Measurements from ENCODE around the gene KRTAP10-1. TPM values are rescaled to one million over a fixed set of nuclear protein-coding genes. Genes with fewer than 3 reads are reported as not detected.

Gene KRTAP10-1
- total and polyA plus RNA-seq, 2 of the 8 experiments (the other 6 are each of a cell fraction or from before 2014, with no cell fraction given) = 0.08 TPM; not detected in 1

- Histone ChIP-seq H3K23me2 (ENCODE audit: low read depth, low read length) (0 out of 2 replicates have a peak, but pooled peaks cover 2% of the 10 kb centered on the region), H4K8ac (ENCODE audit: extremely low read depth, insufficient read depth, low read length) (peak overlapping the region; percentile 74; the same call in 1 of the 2 replicates), H2AFZ (ENCODE audit: low read length) (no peak overlapping the region; the same call in 1 of the 2 replicates), H3K4me2 (ENCODE audit: insufficient read depth in 1 of 2, low read depth in 2 of 2, low read length in 2 of 2) (peak overlapping the region in 1 of 2 experiments; percentile 59; a peak in 3 of 4 replicates), H3K23ac (ENCODE audit: insufficient read length) (no peak overlapping the region), H3K4ac (replicated peaks; ENCODE audit: insufficient read length, low read depth, low read length) (no peak overlapping the region), H3K9me3 (ENCODE audit: insufficient read depth in 2 of 2, low read depth in 1 of 2, low read length in 1 of 2) (no peaks in the 10 kb centered on the region), H4K20me1 (replicated peaks in 1 of 2; ENCODE audit: control insufficient read depth in 1 of 2, insufficient read depth in 2 of 2, low read length in 2 of 2) (peaks cover 3 to 6% of the 10 kb centered on the region in 2 experiments), H2AK5ac (ENCODE audit: low read depth, low read length) (no peak overlapping the region; the same call in 1 of the 2 replicates), H2BK15ac (ENCODE audit: low read length) (no peak overlapping the region), H3K79me1 (ENCODE audit: low read depth, low read length) (no peaks in the 10 kb centered on the region), H2BK120ac (replicated peaks; ENCODE audit: low read depth, low read length) (no peak overlapping the region), H3K36me3 (ENCODE audit: control insufficient read depth in 2 of 4, insufficient read depth in 4 of 4, low read length in 3 of 4) (peaks cover 0 to 8% (median 8%) of the 10 kb centered on the region in 4 experiments; a peak in 4 of 8 replicates), H3K27ac (ENCODE audit: low read depth, low read length) (no peak overlapping the region), H4K5ac (ENCODE audit: insufficient read length, low read depth, low read length) (peak overlapping the region; percentile 64), H3K4me1 (replicated peaks in 1 of 4; ENCODE audit: control insufficient read depth in 3 of 4, insufficient read depth in 4 of 4, low read length in 3 of 4) (no peaks in the 10 kb centered on the region; a peak in 3 of 7 replicates), H3K4me3 (ENCODE audit: extremely low read depth in 1 of 4, insufficient read depth in 2 of 4, low read depth in 3 of 4, low read length in 4 of 4) (peak overlapping the region in 1 of 4 experiments; percentile 35; a peak in 1 of 8 replicates), H4K91ac (replicated peaks; ENCODE audit: insufficient read length, low read length) (peak overlapping the region; percentile 5), H3K9ac (replicated peaks in 1 of 4; ENCODE audit: extremely low read depth in 1 of 4, low read depth in 3 of 4, low read length in 3 of 4) (no peak overlapping the region), H3K18ac (ENCODE audit: extremely low read depth, low read length) (no peak overlapping the region; the same call in 1 of the 2 replicates), H2BK20ac (ENCODE audit: low read length) (no peak overlapping the region), H2BK12ac (ENCODE audit: low read depth, low read length) (no peak overlapping the region), H3K27me3 (replicated peaks in 1 of 4; ENCODE audit: control insufficient read depth in 3 of 4, extremely low read depth in 1 of 4, insufficient read depth in 3 of 4, low read length in 3 of 4) (no peaks in the 10 kb centered on the region), H3K79me2 (ENCODE audit: control insufficient read depth in 1 of 2, insufficient read depth in 2 of 2, low read length in 2 of 2) (no peaks in the 10 kb centered on the region), H2BK5ac (ENCODE audit: low read depth, low read length) (no peak overlapping the region; the same call in 1 of the 2 replicates), H3K56ac (replicated peaks; ENCODE audit: insufficient read length, low read depth, low read length) (no peak overlapping the region), H3K14ac (ENCODE audit: insufficient read length) (no peak overlapping the region)
- POLR2A ChIA-PET (ENCODE audit: partially characterized antibody) = interaction anchor here (0.8 to 1.9 kb wide), 3 partner anchors 10 to 196 kb away, joined by 3 to 7 read pairs (median 5); no protein-coding TSS in a partner anchor
- WGBS, 2 experiments (ENCODE audit: extremely low coverage in 1 of 2, insufficient coverage in 1 of 2, insufficient read length in 1 of 2, insufficient replicate concordance in 2 of 2, low coverage in 1 of 2, low lambda C conversion rate in 2 of 2, missing lambda C conversion rate in 1 of 2) = 58% methylated on average over 27 of the region's 36 CpGs; no CpG with 5 or more reads in 1 of the 2 experiments
- CTCF ChIA-PET (ENCODE audit: partially characterized antibody) = interaction anchor here (0.8 to 4.0 kb wide), 35 partner anchors 9 to 286 kb away, joined by 3 to 21 read pairs (median 5); partner anchors contain the start of gene TSPEAR
- FAIRE-seq (no peak), DNase-seq (ENCODE audit: low read depth in 1 of 2, low spot score in 2 of 2) (peak; percentile 43 to 91)
- TF ChIP-seq RAD21 (IDR thresholded peaks at IDR 0.05 in 1 of 2, conservative IDR thresholded peaks at IDR 0.05 in 1 of 2; ENCODE audit: low read depth in 2 of 2, low read length in 2 of 2) (peak; percentile 90 to 96), GABPA (IDR thresholded peaks at IDR 0.05; ENCODE audit: borderline replicate concordance, insufficient read depth, low read length) (peak; percentile 69; the same call in 1 of the 2 replicates), CTCF (IDR thresholded peaks at IDR 0.05; ENCODE audit: control extremely low read depth in 1 of 3, insufficient read depth in 1 of 3, low read depth in 1 of 3, low read length in 3 of 3) (peak in 2 of 3 experiments; percentile 88 to 92; a peak in 3 of 4 replicates), MAX (IDR thresholded peaks at IDR 0.05) (peak; percentile 66), PHF8 (conservative IDR thresholded peaks at IDR 0.05; ENCODE audit: low read depth, low read length) (no peak), SIX5 (IDR thresholded peaks at IDR 0.05; ENCODE audit: low read depth, low read length) (no peak), BRCA1 (IDR thresholded peaks at IDR 0.05; ENCODE audit: low read depth, low read length) (no peak), CREB1 (IDR thresholded peaks at IDR 0.05) (peak; percentile 78)
Observed at GRCh38 chr21:44510508-44511218, 29.3 kb downstream of the KRTAP10-1 start.

Data from H1 (cell line).